ENCODE data around the gene AREL1.
"Not testable (repeated sequence)": the region's sequence is repeated elsewhere in the genome, so short reads cannot be mapped to it uniquely, and the experiment has no call there.

Gene AREL1, protein sequence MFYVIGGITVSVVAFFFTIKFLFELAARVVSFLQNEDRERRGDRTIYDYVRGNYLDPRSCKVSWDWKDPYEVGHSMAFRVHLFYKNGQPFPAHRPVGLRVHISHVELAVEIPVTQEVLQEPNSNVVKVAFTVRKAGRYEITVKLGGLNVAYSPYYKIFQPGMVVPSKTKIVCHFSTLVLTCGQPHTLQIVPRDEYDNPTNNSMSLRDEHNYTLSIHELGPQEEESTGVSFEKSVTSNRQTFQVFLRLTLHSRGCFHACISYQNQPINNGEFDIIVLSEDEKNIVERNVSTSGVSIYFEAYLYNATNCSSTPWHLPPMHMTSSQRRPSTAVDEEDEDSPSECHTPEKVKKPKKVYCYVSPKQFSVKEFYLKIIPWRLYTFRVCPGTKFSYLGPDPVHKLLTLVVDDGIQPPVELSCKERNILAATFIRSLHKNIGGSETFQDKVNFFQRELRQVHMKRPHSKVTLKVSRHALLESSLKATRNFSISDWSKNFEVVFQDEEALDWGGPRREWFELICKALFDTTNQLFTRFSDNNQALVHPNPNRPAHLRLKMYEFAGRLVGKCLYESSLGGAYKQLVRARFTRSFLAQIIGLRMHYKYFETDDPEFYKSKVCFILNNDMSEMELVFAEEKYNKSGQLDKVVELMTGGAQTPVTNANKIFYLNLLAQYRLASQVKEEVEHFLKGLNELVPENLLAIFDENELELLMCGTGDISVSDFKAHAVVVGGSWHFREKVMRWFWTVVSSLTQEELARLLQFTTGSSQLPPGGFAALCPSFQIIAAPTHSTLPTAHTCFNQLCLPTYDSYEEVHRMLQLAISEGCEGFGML

GRCh38 chr14:74712499-74713394 lies at the start of gene AREL1, which contains the start of gene FCF1:
TSS of gene AREL1 (minus strand) at chr14:74713080. CDS start at chr14:74685615, 27,465 bp downstream.
TSS of gene FCF1 (plus strand) at chr14:74713144. CDS start at chr14:74713198, 54 bp downstream.
- H3K9me3 Mint-ChIP-seq = no peaks in the 10 kb centered on the region
- H3K4me1 Mint-ChIP-seq = peaks cover 61% of the 10 kb centered on the region
- DNase-seq = peak; percentile 74 to 81
- no peaks in the 10 kb centered on the region for H3K27me3 Mint-ChIP-seq
- peak within 1 kb of the TSS; percentile 95 to 100 for H3K4me3 Mint-ChIP-seq
- peak; percentile 100 for ATAC-seq
- peak within 1 kb of the TSS; percentile 97 to 99 for H3K27ac Mint-ChIP-seq

- H3K9me3 Mint-ChIP-seq, H3K4me3 Mint-ChIP-seq, H3K27ac Mint-ChIP-seq: not testable (repeated sequence)
Measured at GRCh38 chr14:74758505-74758904, 45.6 kb upstream of the AREL1 start.

DNA sequence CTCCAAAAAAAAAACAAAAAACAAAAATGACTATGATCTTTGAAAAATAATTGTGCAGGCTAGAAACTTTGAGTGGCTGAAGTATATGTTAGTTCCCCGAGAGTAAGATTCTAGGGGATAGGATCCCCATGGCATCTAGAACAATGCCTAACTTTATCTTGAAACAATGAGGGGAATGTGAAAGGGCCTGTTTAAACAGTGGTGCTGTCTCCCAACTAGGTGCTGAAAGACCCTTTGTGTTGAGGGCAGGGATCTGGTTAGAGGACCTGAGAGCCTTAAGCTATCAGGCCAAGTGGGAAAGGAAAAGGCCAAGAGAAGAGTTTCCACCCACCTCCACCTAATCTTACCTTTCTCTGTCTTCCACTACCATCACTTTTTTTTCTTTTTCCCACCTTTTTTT lies 43.4 kb upstream of the AREL1 start:
- ATAC-seq (no peak), DNase-seq (no peak)
- H3K9me3 Mint-ChIP-seq = peaks cover 6 to 17% of the 10 kb centered on the region in 2 donors
- H3K4me3 Mint-ChIP-seq = no peak overlapping the region
- H3K27me3 Mint-ChIP-seq = no peaks in the 10 kb centered on the region
- no peaks in the 10 kb centered on the region for H3K4me1 Mint-ChIP-seq
- H3K27ac Mint-ChIP-seq = no peak overlapping the region

More at GRCh38 chr14:74758505-74758904, 45.6 kb upstream of the AREL1 start:
- H3K27me3 Mint-ChIP-seq, DNase-seq, ATAC-seq: not testable (repeated sequence)
- H3K4me1 Mint-ChIP-seq = peaks cover 15% of the 10 kb centered on the region

- H3K9me3 Mint-ChIP-seq = peaks cover 6 to 17% of the 10 kb centered on the region in 2 donors
- H3K4me1 Mint-ChIP-seq = no peaks in the 10 kb centered on the region
- no peaks in the 10 kb centered on the region for H3K27me3 Mint-ChIP-seq
- H3K4me3 Mint-ChIP-seq = no peak overlapping the region
- ATAC-seq (no peak), DNase-seq (no peak)
- H3K27ac Mint-ChIP-seq = no peak overlapping the region
Measured at GRCh38 chr14:74754899-74755298, 42.0 kb upstream of the AREL1 start.

GRCh38 chr14:74754157-74754556 lies 41.3 kb upstream of the AREL1 start:
- Mint-ChIP-seq H3K27ac (no peak overlapping the region), H3K27me3 (no peaks in the 10 kb centered on the region)

DNA sequence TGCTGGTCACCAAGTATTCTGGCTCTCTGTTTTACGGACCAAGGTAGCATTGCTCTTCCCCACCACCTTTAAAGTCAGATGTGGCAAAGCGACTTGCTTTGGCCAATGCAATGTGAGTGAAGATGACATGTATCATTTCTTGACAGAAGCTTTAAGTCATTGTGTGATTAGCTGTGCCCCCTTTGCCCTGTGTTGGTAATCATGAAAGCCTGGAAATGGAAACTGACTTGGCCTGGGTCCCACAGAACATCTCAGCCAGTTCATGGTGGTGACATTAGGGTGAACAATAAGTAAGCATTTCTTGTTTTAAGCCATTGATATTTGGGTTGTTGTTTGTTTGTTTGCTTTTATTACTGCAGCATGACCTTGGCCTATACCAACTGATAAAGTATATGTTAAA lies 34.4 kb upstream of the AREL1 start:
- DNase-seq (no peak), ATAC-seq (no peak)
- peaks cover 6 to 9% of the 10 kb centered on the region in 2 donors for H3K9me3 Mint-ChIP-seq
- peaks cover 6% of the 10 kb centered on the region for H3K4me1 Mint-ChIP-seq
- H3K4me3 Mint-ChIP-seq = no peak overlapping the region
- no peaks in the 10 kb centered on the region for H3K27me3 Mint-ChIP-seq
- no peak overlapping the region for H3K27ac Mint-ChIP-seq

More at GRCh38 chr14:74754157-74754556, 41.3 kb upstream of the AREL1 start:
- DNase-seq (no peak), ATAC-seq (no peak)
- no peak overlapping the region for H3K4me3 Mint-ChIP-seq
- peaks cover 6 to 17% of the 10 kb centered on the region in 2 donors for H3K9me3 Mint-ChIP-seq
- no peaks in the 10 kb centered on the region for H3K4me1 Mint-ChIP-seq

GRCh38 chr14:74739293-74740030 lies 26.6 kb upstream of the AREL1 start:
- DNase-seq (no peak), ATAC-seq (no peak)
- Mint-ChIP-seq H3K27me3 (no peaks in the 10 kb centered on the region), H3K9me3 (no peaks in the 10 kb centered on the region), H3K27ac (peak overlapping the region in 1 of 2 donors; percentile 52), H3K4me3 (no peak overlapping the region), H3K4me1 (peaks cover 6% of the 10 kb centered on the region)

- Mint-ChIP-seq H3K9me3 (no peaks in the 10 kb centered on the region), H3K27ac (peak overlapping the region in 1 of 2 donors; percentile 63), H3K4me1 (no peaks in the 10 kb centered on the region), H3K27me3 (no peaks in the 10 kb centered on the region), H3K4me3 (no peak overlapping the region)
- ATAC-seq (no peak), DNase-seq (no peak)
Measured at GRCh38 chr14:74737753-74738325, 25.0 kb upstream of the AREL1 start.

DNA sequence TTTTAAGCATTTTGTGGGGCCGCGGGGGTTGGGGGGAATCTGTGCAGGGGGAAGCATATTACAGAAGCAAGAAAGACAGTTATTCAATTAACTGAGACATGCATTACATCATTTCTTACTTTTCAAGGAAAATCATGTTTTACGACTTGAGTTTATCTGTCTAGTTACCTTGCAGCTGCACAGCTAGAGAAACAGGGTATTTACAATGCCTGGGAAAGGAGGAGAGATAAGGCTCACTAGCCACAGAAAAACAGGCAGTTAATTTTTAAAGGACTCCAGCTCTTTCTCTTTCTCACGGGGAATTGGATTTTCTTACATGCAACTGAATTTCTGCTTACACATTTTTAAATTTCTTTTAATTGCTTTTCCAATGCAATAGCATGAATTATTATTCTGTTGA lies 22.2 kb upstream of the AREL1 start:
- Mint-ChIP-seq H3K9me3 (no peaks in the 10 kb centered on the region), H3K27ac (no peak overlapping the region), H3K4me3 (no peak overlapping the region), H3K27me3 (no peaks in the 10 kb centered on the region), H3K4me1 (no peaks in the 10 kb centered on the region)
- DNase-seq = no peak
- no peak for ATAC-seq

DNA sequence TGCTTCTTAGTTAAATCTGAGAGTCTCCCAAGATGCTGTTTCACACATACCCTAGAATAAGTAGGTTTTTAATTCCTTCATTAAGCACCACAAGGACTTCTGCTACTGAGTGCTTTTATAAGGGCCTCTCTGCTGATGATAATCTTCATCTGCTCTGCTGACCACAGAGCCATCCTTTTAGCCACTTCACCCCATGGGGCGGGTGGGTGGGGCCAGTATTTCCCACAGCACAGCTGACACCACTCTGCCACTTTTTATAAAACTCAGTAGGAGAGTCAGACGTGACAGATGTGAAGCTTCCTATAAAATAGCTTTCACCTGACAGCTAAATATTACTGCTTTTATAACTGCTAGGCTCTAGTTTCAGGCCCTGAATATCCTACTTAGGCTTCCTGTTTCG lies 20.3 kb upstream of the AREL1 start:
- no peak for ATAC-seq
- no peaks in the 10 kb centered on the region for H3K4me1 Mint-ChIP-seq
- DNase-seq = no peak
- H3K27ac Mint-ChIP-seq = no peak overlapping the region
- no peaks in the 10 kb centered on the region for H3K27me3 Mint-ChIP-seq
- no peaks in the 10 kb centered on the region for H3K9me3 Mint-ChIP-seq
- no peak overlapping the region for H3K4me3 Mint-ChIP-seq

DNA sequence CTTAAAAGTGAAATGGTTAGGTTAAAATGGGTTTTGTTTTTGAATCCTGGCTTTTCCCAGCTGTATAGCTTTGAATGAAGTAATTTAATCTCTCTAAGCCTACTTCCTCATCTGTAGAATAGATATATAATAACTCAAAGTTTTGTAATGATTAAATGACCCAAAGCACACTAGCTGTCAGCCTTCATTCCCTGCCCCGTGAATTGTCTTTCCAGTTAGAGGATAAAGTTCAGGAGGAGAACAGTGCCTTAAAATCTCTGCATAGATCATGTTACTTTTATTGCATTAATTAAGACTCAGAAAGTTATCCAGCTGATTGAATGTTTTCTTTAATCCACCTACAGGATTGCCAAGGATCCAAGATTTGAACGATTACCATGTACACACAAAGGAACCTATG lies 19.5 kb upstream of the AREL1 start:
- H3K4me3 Mint-ChIP-seq = no peak overlapping the region
- H3K27ac Mint-ChIP-seq = no peak overlapping the region
- H3K4me1 Mint-ChIP-seq = no peaks in the 10 kb centered on the region
- no peaks in the 10 kb centered on the region for H3K27me3 Mint-ChIP-seq
- ATAC-seq (no peak), DNase-seq (no peak)
- H3K9me3 Mint-ChIP-seq = no peaks in the 10 kb centered on the region

DNA sequence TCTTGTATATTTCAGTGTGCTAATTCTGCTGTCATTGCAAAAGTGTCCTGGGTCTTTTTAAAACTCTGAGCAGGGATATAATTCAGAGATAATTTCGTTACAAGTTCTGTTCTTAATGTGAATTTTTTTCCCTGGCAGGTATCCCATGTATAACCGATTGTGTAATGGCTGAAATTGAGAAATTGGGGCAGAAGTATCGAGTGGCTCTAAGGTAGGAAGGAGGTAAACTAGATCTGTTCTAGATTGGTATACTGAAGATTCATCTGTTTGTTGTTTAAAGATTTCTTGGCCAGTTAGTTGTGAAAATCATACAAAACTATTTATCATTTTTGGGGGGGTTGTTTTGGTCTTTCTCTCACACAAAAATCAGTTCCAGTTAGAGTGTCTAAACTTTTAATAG lies 10.3 kb upstream of the AREL1 start:
- DNase-seq (no peak), ATAC-seq (no peak)
- Mint-ChIP-seq H3K4me3 (no peak overlapping the region), H3K27me3 (no peaks in the 10 kb centered on the region), H3K27ac (no peak overlapping the region), H3K4me1 (no peaks in the 10 kb centered on the region), H3K9me3 (no peaks in the 10 kb centered on the region)

- DNase-seq (no peak), ATAC-seq (no peak)
- Mint-ChIP-seq H3K27ac (no peak overlapping the region), H3K4me1 (peaks cover 14% of the 10 kb centered on the region), H3K27me3 (no peaks in the 10 kb centered on the region), H3K4me3 (no peak overlapping the region), H3K9me3 (no peaks in the 10 kb centered on the region)
Measured at GRCh38 chr14:74720526-74720925, 7.6 kb upstream of the AREL1 start.

- H3K27ac Mint-ChIP-seq = peak overlapping the region; percentile 97 to 99
- no peak for DNase-seq
Measured at GRCh38 chr14:74713395-74713735, 485 bp upstream of the AREL1 start.

More at GRCh38 chr14:74713395-74713735, 485 bp upstream of the AREL1 start:
- no peak for ATAC-seq
- Mint-ChIP-seq H3K27me3 (no peaks in the 10 kb centered on the region), H3K9me3 (no peaks in the 10 kb centered on the region), H3K4me1 (peaks cover 59% of the 10 kb centered on the region), H3K4me3 (peak overlapping the region; percentile 95 to 100)
